ENCODE results near the gene PSMC3.

PSMC3 gene

GRCh38 chr11:47443028-47443700 is 16.9 kb upstream of the PSMC3 start:
- H2AFZ ChIP-seq (ENCODE audit: low read depth), result no peak overlapping the region
- H3K79me2 ChIP-seq (ENCODE audit: insufficient read depth, low read depth), result no peaks in the 10 kb centered on the region
- no peak overlapping the region for H3K4me3 ChIP-seq (IDR thresholded peaks at IDR 0.05; ENCODE audit: insufficient read depth, low read depth, low read length)
- no peaks in the 10 kb centered on the region for H4K20me1 ChIP-seq (ENCODE audit: insufficient read depth)
- H3K27ac ChIP-seq, result no peak overlapping the region
- no peak overlapping the region for H3K9ac ChIP-seq
- no peaks in the 10 kb centered on the region for H3K4me1 ChIP-seq (ENCODE audit: low read depth, poor library complexity, severe bottlenecking)
- H3K27me3 ChIP-seq (ENCODE audit: insufficient read depth, low read depth), result no peaks in the 10 kb centered on the region
- no peaks in the 10 kb centered on the region for H3K36me3 ChIP-seq (ENCODE audit: insufficient read depth)
- no peak for TF ChIP-seq CTCF (conservative IDR thresholded peaks at IDR 0.05; ENCODE audit: low read depth, low read length)
- H3K4me2 ChIP-seq, result no peak overlapping the region

DNA sequence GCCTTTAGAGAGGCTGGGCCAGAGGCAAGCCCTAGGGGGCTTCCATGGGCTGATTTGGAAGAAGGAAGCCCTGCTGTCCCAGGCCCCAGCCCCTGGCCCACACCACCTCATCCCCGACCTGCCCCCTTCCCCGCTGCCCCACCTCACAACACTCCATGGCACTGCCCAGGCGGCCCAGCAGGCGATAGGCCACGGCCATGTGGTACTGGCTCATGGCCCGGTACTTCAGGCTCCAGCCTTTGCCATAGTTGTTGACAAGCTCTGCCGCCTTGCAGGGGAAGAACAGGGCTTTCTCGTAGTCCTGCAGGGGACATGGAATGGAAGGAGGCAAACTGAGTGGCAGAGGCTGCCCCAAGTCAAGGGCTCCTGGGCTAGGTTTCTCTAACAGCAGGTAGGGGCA is 16.3 kb upstream of the PSMC3 start:
- no peaks in the 10 kb centered on the region for H4K20me1 ChIP-seq (ENCODE audit: insufficient read depth)
- H3K27ac ChIP-seq, result no peak overlapping the region
- H3K4me1 ChIP-seq (ENCODE audit: low read depth, poor library complexity, severe bottlenecking), result no peaks in the 10 kb centered on the region
- no peak for TF ChIP-seq CTCF (conservative IDR thresholded peaks at IDR 0.05; ENCODE audit: low read depth, low read length)
- no peak overlapping the region for H3K4me3 ChIP-seq (IDR thresholded peaks at IDR 0.05; ENCODE audit: insufficient read depth, low read depth, low read length)
- H3K36me3 ChIP-seq (ENCODE audit: insufficient read depth), result no peaks in the 10 kb centered on the region
- no peaks in the 10 kb centered on the region for H3K27me3 ChIP-seq (ENCODE audit: insufficient read depth, low read depth)
- no peaks in the 10 kb centered on the region for H3K79me2 ChIP-seq (ENCODE audit: insufficient read depth, low read depth)
- no peak overlapping the region for H3K9ac ChIP-seq
- no peak overlapping the region for H2AFZ ChIP-seq (ENCODE audit: low read depth)
- H3K4me2 ChIP-seq, result no peak overlapping the region

GRCh38 chr11:47441421-47441820 is 15.2 kb upstream of the PSMC3 start:
- no peak overlapping the region for H3K27ac ChIP-seq
- H3K9ac ChIP-seq, result no peak overlapping the region

DNA sequence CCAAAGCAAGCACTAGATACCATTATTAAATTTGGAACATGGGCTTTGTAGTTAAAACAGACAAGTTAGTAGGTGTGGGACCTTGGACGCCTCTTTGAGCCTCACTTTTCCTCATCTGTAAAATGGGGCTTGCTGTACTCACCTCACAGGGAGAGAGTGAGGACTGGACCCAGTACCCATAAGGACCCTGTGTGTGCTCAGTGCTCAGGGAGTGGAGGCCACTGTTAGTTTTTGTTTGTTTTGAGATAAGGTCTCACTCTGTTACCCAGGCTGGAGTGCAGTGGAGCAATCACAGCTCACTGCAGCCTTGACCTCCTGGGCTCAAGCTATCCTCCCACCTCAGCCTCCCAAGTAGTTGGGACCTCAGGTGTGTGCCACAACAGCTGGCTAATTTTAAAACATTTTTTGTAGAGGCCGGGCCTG is 13.8 kb upstream of the PSMC3 start:
- Histone ChIP-seq H3K36me3 (ENCODE audit: insufficient read depth) (no peaks in the 10 kb centered on the region), H3K4me1 (ENCODE audit: low read depth, poor library complexity, severe bottlenecking) (no peaks in the 10 kb centered on the region), H2AFZ (ENCODE audit: low read depth) (no peak overlapping the region), H3K27me3 (ENCODE audit: insufficient read depth, low read depth) (no peaks in the 10 kb centered on the region), H3K4me3 (IDR thresholded peaks at IDR 0.05; ENCODE audit: insufficient read depth, low read depth, low read length) (no peak overlapping the region), H3K79me2 (ENCODE audit: insufficient read depth, low read depth) (no peaks in the 10 kb centered on the region), H3K9ac (no peak overlapping the region), H3K27ac (no peak overlapping the region), H3K4me2 (no peak overlapping the region), H4K20me1 (ENCODE audit: insufficient read depth) (no peaks in the 10 kb centered on the region)
- TF ChIP-seq CTCF (conservative IDR thresholded peaks at IDR 0.05; ENCODE audit: low read depth, low read length), result no peak

More at GRCh38 chr11:47441421-47441820, 15.2 kb upstream of the PSMC3 start:
- H3K36me3 ChIP-seq (ENCODE audit: insufficient read depth), result no peaks in the 10 kb centered on the region
- H2AFZ ChIP-seq (ENCODE audit: low read depth), result no peak overlapping the region
- H4K20me1 ChIP-seq (ENCODE audit: insufficient read depth), result no peaks in the 10 kb centered on the region
- no peak overlapping the region for H3K4me3 ChIP-seq (IDR thresholded peaks at IDR 0.05; ENCODE audit: insufficient read depth, low read depth, low read length)
- H3K4me1 ChIP-seq (ENCODE audit: low read depth, poor library complexity, severe bottlenecking), result no peaks in the 10 kb centered on the region
- H3K27me3 ChIP-seq (ENCODE audit: insufficient read depth, low read depth), result no peaks in the 10 kb centered on the region
- no peak for TF ChIP-seq CTCF (conservative IDR thresholded peaks at IDR 0.05; ENCODE audit: low read depth, low read length)
- no peaks in the 10 kb centered on the region for H3K79me2 ChIP-seq (ENCODE audit: insufficient read depth, low read depth)
- H3K4me2 ChIP-seq, result no peak overlapping the region

Data from KMS-11 (cell line).